Neural cell (in vitro differentiated cells): ENCODE results near the gene ZNF416.

Source experiments
- CTCF ChIP-seq: fragments of 450-650 bp; IDR thresholded peaks from 2 replicates; pipeline ENCODE4 v1.5.1; 2014; ENCODE audit warnings: antibody characterized with exemption, mild to moderate bottlenecking, moderate library complexity; ENCODE audit not compliant: poor library complexity, severe bottlenecking
- EZH2 ChIP-seq: fragments of 200-600, 300-800 bp; shearing (Covaris generic), sonication (generic); IDR thresholded peaks from 2 replicates; pipeline ENCODE4 v1.6.1; 2014; ENCODE audit warnings: antibody characterized with exemption, low read length, borderline replicate concordance, mild to moderate bottlenecking; ENCODE audit not compliant: insufficient read depth, poor library complexity, severe bottlenecking
- POLR2AphosphoS5 ChIP-seq: IDR thresholded peaks from 2 replicates; pipeline ENCODE4 v1.6.1; 2012
- RAD21 ChIP-seq: fragments of 450-650 bp; conservative IDR thresholded peaks from 2 replicates; pipeline ENCODE4 v1.6.1; 2014; ENCODE audit warnings: antibody characterized with exemption, mild to moderate bottlenecking, moderate library complexity
- REST ChIP-seq: IDR thresholded peaks from 2 replicates; pipeline ENCODE4 v1.6.1; 2012; ENCODE audit warnings: borderline replicate concordance

- no peak for TF ChIP-seq CTCF
- no peak for TF ChIP-seq EZH2
- no peak for TF ChIP-seq RAD21
- no peak for TF ChIP-seq POLR2AphosphoS5
- TF ChIP-seq REST, result no peak
These were observed 36.6 kb upstream of the ZNF416 start for GRCh38 chr19:57615346-57615745.
